ENCODE measurements around the gene STX19. TPM values are rescaled to one million over a fixed set of nuclear protein-coding genes. Genes with fewer than 3 reads are reported as not detected.
"Not testable (repeated sequence)": the region's sequence is repeated elsewhere in the genome, so short reads cannot be mapped to it uniquely, and the experiment has no call there.

STX19 gene
- total RNA-seq, 6 experiments from 2014 or later = not detected

GRCh38 chr3:94062513-94063404 is 34.4 kb upstream of the STX19 start, which contains the start of the genes DHFR2 and NSUN3:
TSS of gene DHFR2 (minus strand) at chr3:94062916. CDS start at chr3:94061511, 1,405 bp downstream.
TSS of gene NSUN3 (plus strand) at chr3:94063061. CDS start at chr3:94063127, 66 bp downstream.
- Mint-ChIP-seq H3K36me3 (ENCODE audit: low read depth) (peaks cover 12% of the 10 kb centered on the region), H3K4me3 (peak within 1 kb of the TSS; percentile 98), H3K9me3 (no peaks in the 10 kb centered on the region), H3K27ac (peak within 1 kb of the TSS; percentile 100), H3K27me3 (ENCODE audit: insufficient read depth) (no peaks in the 10 kb centered on the region; the same call in 1 of the 2 replicates), H3K4me1 (ENCODE audit: low read depth) (peaks cover 40% of the 10 kb centered on the region)
- TF ChIP-seq CTCF (IDR thresholded peaks at IDR 0.05) = no peak
- peak; percentile 98 for DNase-seq

- H3K4me1 Mint-ChIP-seq (ENCODE audit: low read depth) = peaks cover 28% of the 10 kb centered on the region
- no peaks in the 10 kb centered on the region for H3K9me3 Mint-ChIP-seq
Observed at GRCh38 chr3:94061297-94061696, 32.9 kb upstream of the STX19 start.

GRCh38 chr3:94050546-94050945 is 22.1 kb upstream of the STX19 start:
- no peak overlapping the region for H3K27ac Mint-ChIP-seq
- H3K4me3 Mint-ChIP-seq = no peak overlapping the region
- DNase-seq = no peak
- no peaks in the 10 kb centered on the region for H3K36me3 Mint-ChIP-seq (ENCODE audit: low read depth)
- H3K27me3 Mint-ChIP-seq (ENCODE audit: insufficient read depth) = no peaks in the 10 kb centered on the region
- H3K4me1 Mint-ChIP-seq (ENCODE audit: low read depth) = no peaks in the 10 kb centered on the region
- H3K9me3 Mint-ChIP-seq = no peaks in the 10 kb centered on the region
- TF ChIP-seq CTCF (IDR thresholded peaks at IDR 0.05) = no peak

More at GRCh38 chr3:94061297-94061696, 32.9 kb upstream of the STX19 start:
- no peak overlapping the region for H3K27ac Mint-ChIP-seq
- no peaks in the 10 kb centered on the region; the same call in 1 of the 2 replicates for H3K27me3 Mint-ChIP-seq (ENCODE audit: insufficient read depth)
- no peak overlapping the region for H3K4me3 Mint-ChIP-seq
- no peaks in the 10 kb centered on the region for H3K36me3 Mint-ChIP-seq (ENCODE audit: low read depth)
- DNase-seq = no peak
- no peak for TF ChIP-seq CTCF (IDR thresholded peaks at IDR 0.05)

- Mint-ChIP-seq H3K9me3 (no peaks in the 10 kb centered on the region; the same call in 1 of the 2 replicates), H3K36me3 (ENCODE audit: low read depth) (peaks cover 5% of the 10 kb centered on the region; the same call in 1 of the 2 replicates), H3K27me3 (ENCODE audit: insufficient read depth) (no peaks in the 10 kb centered on the region), H3K27ac (no peak overlapping the region), H3K4me1 (ENCODE audit: low read depth) (no peaks in the 10 kb centered on the region), H3K4me3 (no peak overlapping the region)
- no peak for DNase-seq
- no peak for TF ChIP-seq CTCF (IDR thresholded peaks at IDR 0.05)
Observed at GRCh38 chr3:94049267-94049666, 20.9 kb upstream of the STX19 start.

- no peaks in the 10 kb centered on the region; the same call in 1 of the 2 replicates for H3K27me3 Mint-ChIP-seq (ENCODE audit: insufficient read depth)
- no peak overlapping the region for H3K27ac Mint-ChIP-seq
- peaks cover 5% of the 10 kb centered on the region; the same call in 1 of the 2 replicates for H3K36me3 Mint-ChIP-seq (ENCODE audit: low read depth)
- no peak overlapping the region for H3K4me3 Mint-ChIP-seq
- DNase-seq = no peak
- no peak for TF ChIP-seq CTCF (IDR thresholded peaks at IDR 0.05)
- H3K9me3 Mint-ChIP-seq = peaks cover 4% of the 10 kb centered on the region
- H3K4me1 Mint-ChIP-seq (ENCODE audit: low read depth) = no peaks in the 10 kb centered on the region
Observed at GRCh38 chr3:94046533-94046932, 18.1 kb upstream of the STX19 start.

- not testable (repeated sequence) for H3K4me1 Mint-ChIP-seq (ENCODE audit: low read depth); H3K27ac Mint-ChIP-seq; H3K4me3 Mint-ChIP-seq; H3K36me3 Mint-ChIP-seq (ENCODE audit: low read depth); H3K27me3 Mint-ChIP-seq (ENCODE audit: insufficient read depth); H3K9me3 Mint-ChIP-seq; DNase-seq
Observed at GRCh38 chr3:94044100-94044936, 15.9 kb upstream of the STX19 start.

All from HFFc6 (cell line).